Measurements from ENCODE around the gene CARD8. TPM values are rescaled to one million over a fixed set of nuclear protein-coding genes. Genes with fewer than 3 reads are reported as not detected.

Gene CARD8
- total RNA-seq, 1 experiment from 2014 or later = 23.0 TPM

GRCh38 chr19:48248081-48248833, 7.5 kb downstream of the CARD8 start:
- CTCF ChIA-PET = interaction anchor here (0.5 kb wide), 1 partner anchor 116 kb away, joined by 3 read pairs; the partner anchor contains the start of genes SYNGR4 and TMEM143
- no peak overlapping the region for H3K4me3 Mint-ChIP-seq
- ATAC-seq (no peak), DNase-seq (ENCODE audit: low spot score) (no peak)
- peaks cover 26% of the 10 kb centered on the region for H3K36me3 Mint-ChIP-seq
- peaks cover 6% of the 10 kb centered on the region for H3K4me1 Mint-ChIP-seq
- POLR2A ChIA-PET = no interaction called here
- no peaks in the 10 kb centered on the region for H3K27me3 Mint-ChIP-seq (ENCODE audit: low read depth)
- peaks cover 7% of the 10 kb centered on the region for H3K9me3 Mint-ChIP-seq
- no peak overlapping the region for H3K27ac Mint-ChIP-seq
- TF ChIP-seq PREB (CRISPR knock-in tag; IDR thresholded peaks at IDR 0.05; ENCODE audit: borderline replicate concordance) (no peak), ARID4B (CRISPR knock-in tag; IDR thresholded peaks at IDR 0.05; ENCODE audit: borderline replicate concordance) (no peak), ETV6 (CRISPR knock-in tag; IDR thresholded peaks at IDR 0.05) (no peak), SOX15 (CRISPR knock-in tag; IDR thresholded peaks at IDR 0.05) (no peak), NFE2L1 (CRISPR knock-in tag; IDR thresholded peaks at IDR 0.05) (no peak), ZNF121 (CRISPR knock-in tag; IDR thresholded peaks at IDR 0.05) (no peak), CREB1 (CRISPR knock-in tag; IDR thresholded peaks at IDR 0.05) (no peak), NFYB (CRISPR knock-in tag; conservative IDR thresholded peaks at IDR 0.05; ENCODE audit: low read depth) (no peak), TEAD1 (CRISPR knock-in tag; IDR thresholded peaks at IDR 0.05) (no peak), ZNF532 (CRISPR knock-in tag; IDR thresholded peaks at IDR 0.05; ENCODE audit: borderline replicate concordance) (no peak), E2F1 (CRISPR knock-in tag; IDR thresholded peaks at IDR 0.05) (no peak), SP1 (CRISPR knock-in tag; conservative IDR thresholded peaks at IDR 0.05) (no peak), IRF1 (CRISPR knock-in tag; IDR thresholded peaks at IDR 0.05) (no peak), AFF4 (CRISPR knock-in tag; IDR thresholded peaks at IDR 0.05; ENCODE audit: borderline replicate concordance) (no peak), CTCF (IDR thresholded peaks at IDR 0.05) (no peak), ZSCAN18 (CRISPR knock-in tag; IDR thresholded peaks at IDR 0.05) (no peak)
